ENCODE results near the gene CISD3.

Gene CISD3

GRCh38 chr17:38702916-38703741 lies 27.0 kb upstream of the CISD3 start:
- H3K27ac ChIP-seq (ENCODE audit: extremely low read depth, low read depth, low read length) = peak overlapping the region; percentile 76
- peaks cover 10% of the 10 kb centered on the region for H3K4me1 ChIP-seq (ENCODE audit: control insufficient read depth, insufficient read depth, low read length)
- ChIA-PET POLR2A (interaction anchor here (0.5 to 2.2 kb wide), 4 partner anchors 12 to 250 kb away, joined by 3 to 20 read pairs (median 6); partner anchors contain the start of gene PSMB3), CTCF (interaction anchor here (0.6 to 1.0 kb wide), 3 partner anchors 21 to 161 kb away, joined by 3 read pairs; no protein-coding TSS in a partner anchor)
- H3K4me3 ChIP-seq (ENCODE audit: low read depth, low read length) = peak overlapping the region; percentile 60
- H3K36me3 ChIP-seq (ENCODE audit: control insufficient read depth in 2 of 2, insufficient read depth in 1 of 2, low read length in 2 of 2) = peaks cover 3 to 10% of the 10 kb centered on the region in 2 experiments; a peak in 1 of 3 replicates
- H3K9me3 ChIP-seq (ENCODE audit: control insufficient read depth, insufficient read depth, low read depth, low read length) = no peaks in the 10 kb centered on the region
- TF ChIP-seq ZNF324 (tag by site-specific recombination; IDR thresholded peaks at IDR 0.05) (no peak), ZSCAN30 (tag by site-specific recombination; IDR thresholded peaks at IDR 0.05) (peak; percentile 71), ZNF311 (tag by site-specific recombination; IDR thresholded peaks at IDR 0.05; ENCODE audit: borderline replicate concordance) (no peak), HOXC10 (CRISPR knock-in tag; IDR thresholded peaks at IDR 0.05) (peak; percentile 57; the same call in 1 of the 2 replicates), ZNF768 (tag by site-specific recombination; IDR thresholded peaks at IDR 0.05) (0 out of 2 replicates have a peak, but pooled peaks have one; percentile 49), ZNF624 (tag by site-specific recombination; IDR thresholded peaks at IDR 0.05) (no peak), ZBTB20 (tag by site-specific recombination; IDR thresholded peaks at IDR 0.05) (peak; percentile 13; the same call in 1 of the 2 replicates), ZNF335 (tag by site-specific recombination; conservative IDR thresholded peaks at IDR 0.05) (no peak; the same call in 1 of the 2 replicates), ZNF530 (tag by site-specific recombination; IDR thresholded peaks at IDR 0.05; ENCODE audit: low read depth) (no peak), ZNF366 (tag by site-specific recombination; conservative IDR thresholded peaks at IDR 0.05) (0 out of 2 replicates have a peak, but pooled peaks have one; percentile 9), BCL11A (tag by site-specific recombination; IDR thresholded peaks at IDR 0.05; ENCODE audit: low read depth) (peak; percentile 23; the same call in 1 of the 2 replicates), ZSCAN5A (tag by site-specific recombination; IDR thresholded peaks at IDR 0.05) (0 out of 2 replicates have a peak, but pooled peaks have one; percentile 31), ZNF24 (tag by site-specific recombination; IDR thresholded peaks at IDR 0.05) (peak; percentile 5; the same call in 1 of the 2 replicates), ZNF776 (tag by site-specific recombination; IDR thresholded peaks at IDR 0.05; ENCODE audit: borderline replicate concordance) (no peak), ZNF585B (tag by site-specific recombination; IDR thresholded peaks at IDR 0.05) (no peak), ZNF266 (tag by site-specific recombination; IDR thresholded peaks at IDR 0.05; ENCODE audit: low read depth) (no peak), ZSCAN4 (tag by site-specific recombination; IDR thresholded peaks at IDR 0.05) (0 out of 2 replicates have a peak, but pooled peaks have one; percentile 22), ZEB2 (tag by site-specific recombination; IDR thresholded peaks at IDR 0.05) (no peak), ZSCAN16 (tag by site-specific recombination; IDR thresholded peaks at IDR 0.05) (peak; percentile 84), ZBTB26 (tag by site-specific recombination; optimal IDR thresholded peaks at IDR 0.05) (no peak), ZNF529 (tag by site-specific recombination; IDR thresholded peaks at IDR 0.05; ENCODE audit: insufficient replicate concordance) (no peak), ZBTB17 (tag by site-specific recombination; IDR thresholded peaks at IDR 0.05) (0 out of 2 replicates have a peak, but pooled peaks have one; percentile 0), ZNF155 (tag by site-specific recombination; IDR thresholded peaks at IDR 0.05) (no peak), KLF7 (tag by site-specific recombination; IDR thresholded peaks at IDR 0.05; ENCODE audit: borderline replicate concordance) (no peak), YY1 (tag by site-specific recombination; IDR thresholded peaks at IDR 0.05) (no peak), SCRT2 (tag by site-specific recombination; IDR thresholded peaks at IDR 0.05) (peak; percentile 8; the same call in 1 of the 2 replicates), ZNF121 (tag by site-specific recombination; IDR thresholded peaks at IDR 0.05) (no peak), ZNF580 (tag by site-specific recombination; IDR thresholded peaks at IDR 0.05) (peak; percentile 72; the same call in 1 of the 2 replicates)

Measured in HEK293 (cell line).